Skeletal muscle cell (primary cell): ENCODE data around the gene ARHGEF10L.

ENCODE experiments used
- DNase-seq: peaks from one replicate; pipeline ENCODE4 v3.0.0-alpha.2; 2010; ENCODE audit warnings: low read depth
- H3K4me3 ChIP-seq: 2 replicates; pipeline ENCODE4 v1.5.1; 2011; ENCODE audit warnings: low read depth, mild to moderate bottlenecking, control low read depth, low read length, moderate library complexity

ARHGEF10L gene

GRCh38 chr1:17544776-17545350 lies 5.4 kb downstream of the ARHGEF10L start:
- no peak for DNase-seq
- no peak overlapping the region for H3K4me3 ChIP-seq

- peak; percentile 39 for DNase-seq
- H3K4me3 ChIP-seq: no peak overlapping the region
Observed at GRCh38 chr1:17545356-17545755, 5.9 kb downstream of the ARHGEF10L start.

- DNase-seq: no peak
- H3K4me3 ChIP-seq: no peak overlapping the region
Observed at GRCh38 chr1:17546946-17547670, 7.6 kb downstream of the ARHGEF10L start.

GRCh38 chr1:17549384-17549783 lies 9.9 kb downstream of the ARHGEF10L start:
- no peak overlapping the region for H3K4me3 ChIP-seq
- DNase-seq: no peak

- no peak overlapping the region for H3K4me3 ChIP-seq
- DNase-seq: no peak
Observed at GRCh38 chr1:17550729-17551584, 11.5 kb downstream of the ARHGEF10L start.

- no peak for DNase-seq
- H3K4me3 ChIP-seq: no peak overlapping the region
Observed at GRCh38 chr1:17551755-17552234, 12.3 kb downstream of the ARHGEF10L start.

GRCh38 chr1:17553975-17554700 lies 14.6 kb downstream of the ARHGEF10L start:
- H3K4me3 ChIP-seq: no peak overlapping the region
- peak; percentile 51 for DNase-seq

- no peak for DNase-seq
- H3K4me3 ChIP-seq: no peak overlapping the region
Observed at GRCh38 chr1:17554954-17555353, 15.5 kb downstream of the ARHGEF10L start.

DNA sequence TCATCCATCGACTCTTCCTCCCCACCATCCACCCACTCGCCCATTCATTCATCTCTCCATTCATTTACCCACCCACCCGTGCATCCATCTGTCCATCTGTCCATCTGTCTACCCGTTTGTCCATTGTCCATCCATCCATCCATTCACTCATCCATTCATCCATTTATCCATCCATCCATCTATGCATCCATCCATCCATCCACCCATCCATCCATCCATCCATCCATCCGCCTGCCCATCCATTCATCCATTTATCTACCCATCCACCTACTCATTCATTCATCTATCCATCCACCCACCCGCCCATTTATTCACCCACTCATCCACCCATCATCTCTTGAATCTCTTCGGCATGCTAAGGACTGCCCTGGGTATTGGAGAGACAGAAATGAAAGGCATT lies 18.5 kb downstream of the ARHGEF10L start:
- DNase-seq: no peak
- no peak overlapping the region for H3K4me3 ChIP-seq

DNA sequence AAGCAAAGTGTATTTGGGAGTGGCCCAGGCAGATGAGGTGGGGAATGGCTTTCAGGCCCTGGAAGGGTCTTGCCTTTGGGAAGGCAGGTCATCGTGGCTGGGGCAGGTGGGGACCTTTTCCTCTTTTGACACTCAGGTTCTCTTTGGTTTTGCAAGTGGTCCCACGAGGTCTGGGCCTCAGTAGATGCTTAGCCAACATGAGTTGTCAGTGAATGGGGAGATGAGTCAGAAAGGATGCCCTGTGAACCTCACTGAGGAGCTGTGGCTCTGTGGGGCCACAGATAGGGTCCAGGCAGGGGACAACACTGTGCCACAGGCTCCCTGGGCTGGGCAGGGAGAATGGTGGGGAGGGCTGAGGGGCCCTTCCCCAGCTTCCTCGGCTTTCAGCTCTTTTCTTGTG lies 19.0 kb downstream of the ARHGEF10L start:
- DNase-seq: no peak
- no peak overlapping the region for H3K4me3 ChIP-seq

GRCh38 chr1:17558954-17559614 lies 19.6 kb downstream of the ARHGEF10L start:
- no peak for DNase-seq

DNA sequence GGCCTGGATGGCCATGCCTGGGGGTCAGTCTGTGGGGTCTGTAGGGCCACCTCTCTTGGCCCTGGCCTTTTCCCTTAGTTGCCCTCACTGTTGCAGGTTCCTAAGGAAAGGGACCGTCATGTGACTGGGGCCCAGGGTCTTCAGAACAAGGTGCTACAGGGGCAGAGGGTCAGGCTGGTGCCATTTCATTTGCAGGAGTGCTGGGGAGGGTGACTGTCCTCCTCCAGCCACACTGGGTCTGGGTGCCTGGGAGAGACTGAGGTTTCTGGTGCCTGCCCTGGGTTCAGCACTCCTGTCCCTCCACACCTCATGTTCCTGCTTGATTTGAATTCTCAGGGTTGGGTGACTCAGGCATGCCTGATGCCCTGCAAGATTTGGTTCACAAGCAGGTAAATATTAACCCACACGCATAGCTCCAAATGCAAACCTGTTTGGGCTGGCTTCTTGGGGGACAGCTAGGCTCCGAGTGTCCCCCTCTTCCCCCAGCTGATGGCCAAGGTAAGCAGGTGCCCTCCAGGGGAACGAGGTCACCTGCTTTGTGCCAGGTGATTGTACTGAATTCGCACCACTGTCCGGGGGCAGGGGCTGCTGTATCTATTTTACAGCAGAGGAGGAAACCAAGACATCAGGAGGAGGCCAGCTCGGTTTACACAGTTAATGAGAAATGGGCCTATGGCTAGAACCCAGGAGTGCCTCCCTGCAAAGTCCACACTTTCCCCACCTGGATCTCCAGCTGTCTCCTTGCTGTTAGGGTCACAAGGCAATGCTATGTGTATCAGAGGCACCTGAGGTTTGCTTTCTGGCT lies 20.3 kb downstream of the ARHGEF10L start:
- DNase-seq: no peak
- H3K4me3 ChIP-seq: no peak overlapping the region

More at GRCh38 chr1:17558954-17559614, 19.6 kb downstream of the ARHGEF10L start:
- H3K4me3 ChIP-seq: no peak overlapping the region

DNA sequence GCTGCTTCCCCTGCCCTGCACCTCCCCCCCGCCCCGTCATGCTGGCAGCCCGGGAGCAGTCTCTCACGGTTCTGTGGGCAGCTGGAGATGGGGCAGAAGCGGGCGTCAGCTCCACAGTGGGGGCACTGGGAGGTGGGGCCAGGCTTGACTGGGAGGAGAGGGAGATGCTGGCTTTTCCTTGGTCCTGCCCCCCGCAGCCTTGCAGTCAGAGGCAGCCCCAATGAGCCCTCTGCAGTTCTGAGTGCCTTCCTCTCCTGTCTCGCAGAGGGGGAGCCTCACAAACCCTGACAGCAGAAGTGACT lies 21.7 kb downstream of the ARHGEF10L start:
- H3K4me3 ChIP-seq: no peak overlapping the region
- DNase-seq: no peak

DNA sequence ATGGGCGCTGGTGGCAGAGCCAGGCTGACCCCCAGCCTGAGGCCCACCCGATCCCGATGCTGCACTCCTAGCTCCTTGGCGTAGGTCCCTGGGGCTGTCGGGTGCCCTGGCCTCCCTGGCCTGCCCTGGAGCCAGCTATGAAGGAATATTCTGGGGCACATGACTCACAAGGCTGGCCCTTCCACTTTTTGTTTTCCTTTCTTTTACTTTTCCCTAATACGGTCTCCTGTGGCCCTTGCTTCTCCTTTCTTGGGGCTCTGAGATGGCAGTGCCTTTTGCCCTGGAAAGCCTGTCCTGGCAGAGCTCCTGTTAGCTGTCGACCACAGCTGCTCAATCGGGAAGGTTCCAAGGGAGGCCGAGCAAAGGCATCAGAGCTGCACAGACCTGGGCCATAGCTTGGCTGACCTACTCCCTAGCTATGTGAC lies 22.1 kb downstream of the ARHGEF10L start:
- H3K4me3 ChIP-seq: no peak overlapping the region
- DNase-seq: no peak

DNA sequence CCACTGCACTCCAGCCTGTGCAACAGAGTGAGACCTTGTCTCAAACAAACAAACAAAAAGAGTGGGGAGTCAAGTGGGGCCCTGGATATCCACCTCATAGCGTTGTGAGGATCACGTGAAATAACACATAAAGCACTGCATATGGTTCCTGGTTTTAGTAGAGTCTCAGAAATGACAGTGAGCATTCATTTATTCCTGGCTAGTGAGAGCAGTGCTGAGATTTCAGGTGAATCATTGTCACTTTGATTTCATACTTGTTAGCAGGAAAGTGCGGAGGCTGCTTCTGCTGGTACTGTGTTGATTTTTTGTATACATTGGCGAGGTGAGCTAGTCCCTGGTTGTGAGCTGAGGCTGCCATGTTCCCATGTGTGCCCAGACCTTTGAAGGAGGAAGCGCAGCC lies 22.9 kb downstream of the ARHGEF10L start:
- H3K4me3 ChIP-seq: no peak overlapping the region
- no peak for DNase-seq

DNA sequence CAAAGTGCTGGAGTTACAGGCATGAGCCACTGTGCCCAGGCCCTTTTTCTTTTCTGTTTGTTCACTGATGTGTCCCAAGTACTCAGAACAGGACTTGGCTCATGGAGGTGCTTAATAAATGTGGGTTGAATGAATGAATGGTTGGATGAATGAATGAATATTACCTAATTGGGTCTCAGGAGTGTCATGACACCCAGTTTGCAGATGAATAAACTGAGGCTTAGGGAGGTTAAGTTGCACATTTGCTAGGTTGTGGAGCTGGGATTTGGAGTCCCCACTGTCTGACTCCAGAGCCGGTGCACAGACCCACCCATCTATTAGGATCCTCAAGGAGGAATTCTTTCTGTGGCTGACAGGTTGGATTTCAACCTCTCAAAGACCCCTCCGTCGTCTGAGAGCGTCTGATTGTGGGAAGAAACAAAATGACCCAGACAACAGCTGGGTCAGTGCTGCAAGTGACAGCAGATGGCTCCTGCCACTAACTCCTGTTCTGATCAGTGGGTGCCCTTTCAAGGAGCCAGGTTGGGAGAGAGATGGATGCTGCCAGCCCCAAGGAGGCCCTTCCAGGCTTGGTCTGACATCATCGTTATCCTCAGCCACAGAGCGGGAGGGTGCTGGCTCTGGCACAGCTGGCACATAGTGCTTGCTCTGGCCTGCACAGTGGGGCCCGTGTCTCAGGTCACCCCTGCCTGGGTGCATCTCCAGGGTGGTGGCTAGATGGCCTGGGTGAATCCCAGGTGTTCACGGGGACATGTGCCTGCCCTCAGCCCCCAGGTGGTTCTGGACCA lies 24.2 kb downstream of the ARHGEF10L start:
- DNase-seq: no peak
- H3K4me3 ChIP-seq: no peak overlapping the region

- H3K4me3 ChIP-seq: no peak overlapping the region
- no peak for DNase-seq
Observed at GRCh38 chr1:17564458-17565393, 25.2 kb downstream of the ARHGEF10L start.
